Aorta (tissue), 5 donors: ENCODE measurements around the gene HACL1. TPM values are rescaled to one million over a fixed set of nuclear protein-coding genes. Genes with fewer than 3 reads are reported as not detected.

Experiments used
- ATAC-seq: fragments of 200-7000 bp; cut with Tn5 transposase; one replicate; pipeline ENCODE4 v1.9.1; 2022; ENCODE audit warnings: moderate library complexity; ENCODE audit not compliant: low FRiP score
- DNase-seq, 2 donors: peaks; one replicate each; pipeline ENCODE4 v3.0.0-alpha.2; 2020
- H3K27ac ChIP-seq, 2 donors: one replicate each; pipeline ENCODE4 v1.5.1; 2013; ENCODE audit warnings: low read length in 2 of 2, mild to moderate bottlenecking in 2 of 2, moderate library complexity in 2 of 2, control low read depth in 1 of 2, inconsistent platforms in 1 of 2, low read depth in 1 of 2
- H3K27me3 ChIP-seq, 2 donors: one replicate each; pipeline ENCODE4 v1.6.1; 2013; ENCODE audit warnings: control low read depth in 1 of 2, low read length in 1 of 2, mild to moderate bottlenecking in 1 of 2, moderate library complexity in 1 of 2; ENCODE audit not compliant: insufficient read depth in 2 of 2, control insufficient read depth in 1 of 2
- H3K36me3 ChIP-seq, 2 donors: one replicate each; pipeline ENCODE4 v1.6.1; 2013; ENCODE audit warnings: control low read depth in 1 of 2, low read length in 1 of 2, mild to moderate bottlenecking in 1 of 2; ENCODE audit not compliant: insufficient read depth in 2 of 2, control insufficient read depth in 1 of 2
- H3K4me1 ChIP-seq, 2 donors: one replicate each; pipeline ENCODE4 v1.6.1; 2013; ENCODE audit warnings: low read length in 2 of 2, control low read depth in 1 of 2, mild to moderate bottlenecking in 1 of 2, moderate library complexity in 1 of 2; ENCODE audit not compliant: insufficient read depth in 2 of 2, control insufficient read depth in 1 of 2
- H3K4me3 ChIP-seq, 2 donors: one replicate each; pipeline ENCODE4 v1.5.1; 2013; ENCODE audit warnings: low read length in 2 of 2, control low read depth in 1 of 2, mild to moderate bottlenecking in 1 of 2
- H3K9me3 ChIP-seq: one replicate; pipeline ENCODE4 v1.6.1; 2013; ENCODE audit warnings: mild to moderate bottlenecking, low read length; ENCODE audit not compliant: control insufficient read depth
- WGBS, 2 donors: extraction: QIAGEN DNeasy Blood & Tissue Kit; methylation state at CpG; one replicate each; pipeline ENCODE4 v1.1.7; 2013; 5-methylcytosine and 5-hydroxymethylcytosine counted together
- intact Hi-C, 2 donors: fragments of 100-400 bp; cut with DNase I; formaldehyde crosslinking; loops; one replicate each; pipeline versions ENCODE4 v1.14.2 to v1.15.0; 2022
- polyA plus RNA-seq, 2 donors: library from polyadenylated mRNA; stranded (reverse); fragments of 200-250 nt; gene quantifications; one replicate each; pipeline ENCODE4 v1.2.3, GENCODE V29; 2013
- total RNA-seq, 2 donors: library from RNA; stranded (reverse); fragmentation: NEBNext Ultra II Directional; extraction: Animal tissue kit (Norgen Biotek cat#: 25700); gene quantifications; one replicate each; pipeline ENCODE4 v1.2.1, GENCODE V29; 2021
- donor health status: healthy with polysubstance abuse.
- donor health status: Bipolar disorder and iron deficiency.
- donor health status: DM: no; HTN: no; CAD: no.
- donor health status: DM: no; HTN: no; CAD: no.
- donor health status: DM: yes; HTN: yes; CAD: no.

The HACL1 gene
- total and polyA plus RNA-seq, 4 donors, result 13.3 to 27.1 (median 23.3) TPM

GRCh38 chr3:15633159-15633558 is 31.8 kb upstream of the HACL1 start:
- no peak for ATAC-seq
- intact Hi-C loops, result loop anchor here (5.0 to 10.0 kb wide), 4 partner anchors 164 to 614 kb away; partner anchors contain the start of genes ANKRD28 (in 1 of the 2) and GALNT15 (in 1 of the 2)
- no peaks in the 10 kb centered on the region for H3K27me3 ChIP-seq
- DNase-seq, result no peak
- H3K27ac ChIP-seq, result no peak overlapping the region
- H3K9me3 ChIP-seq, result no peaks in the 10 kb centered on the region
- 88 to 91% methylated on average over 5 of the region's 5 CpGs for WGBS, 2 donors
- H3K4me1 ChIP-seq, result peaks cover 0 to 5% of the 10 kb centered on the region in 2 donors
- no peaks in the 10 kb centered on the region for H3K36me3 ChIP-seq
- H3K4me3 ChIP-seq, result no peak overlapping the region

DNA sequence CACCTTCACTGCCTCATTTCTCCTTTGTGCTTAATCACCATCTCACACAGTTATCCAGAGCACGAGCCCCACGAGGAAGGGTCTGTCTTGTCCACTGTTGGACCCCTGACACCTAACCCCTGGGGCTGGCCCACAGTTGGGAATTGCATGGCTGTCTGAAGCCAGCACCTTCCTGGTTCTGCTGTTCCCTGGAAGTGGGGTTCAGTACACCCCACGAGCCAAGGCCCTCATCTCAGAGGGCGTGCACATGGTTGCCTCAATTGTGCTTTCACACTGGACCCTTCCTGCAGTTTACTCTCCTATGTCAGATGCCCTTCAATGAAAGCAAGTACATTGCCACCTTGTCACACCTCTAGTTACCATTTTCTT is 30.8 kb upstream of the HACL1 start:
- no peak overlapping the region for H3K4me3 ChIP-seq
- H3K36me3 ChIP-seq, result no peaks in the 10 kb centered on the region
- intact Hi-C loops, result loop anchor here (5.0 to 10.0 kb wide), 4 partner anchors 165 to 615 kb away; partner anchors contain the start of genes ANKRD28 (in 1 of the 2) and GALNT15 (in 1 of the 2)
- DNase-seq, result no peak
- no peaks in the 10 kb centered on the region for H3K9me3 ChIP-seq
- H3K27ac ChIP-seq, result no peak overlapping the region
- WGBS, 2 donors, result 91 to 97% methylated on average over 4 of the region's 4 CpGs
- ATAC-seq, result no peak
- peaks cover 0 to 5% of the 10 kb centered on the region in 2 donors for H3K4me1 ChIP-seq
- no peaks in the 10 kb centered on the region for H3K27me3 ChIP-seq

GRCh38 chr3:15631426-15632211 is 30.2 kb upstream of the HACL1 start:
- H3K4me3 ChIP-seq, result no peak overlapping the region
- WGBS, 2 donors, result 89% methylated on average over 12 of the region's 12 CpGs
- H3K27me3 ChIP-seq, result no peaks in the 10 kb centered on the region
- DNase-seq (no peak), ATAC-seq (no peak)
- intact Hi-C loops, result loop anchor here (2.0 to 10.0 kb wide), 5 partner anchors 166 to 616 kb away; partner anchors contain the start of genes ANKRD28 (in 1 of the 2) and GALNT15 (in 1 of the 2)
- H3K27ac ChIP-seq, result no peak overlapping the region
- H3K36me3 ChIP-seq, result no peaks in the 10 kb centered on the region
- peaks cover 0 to 5% of the 10 kb centered on the region in 2 donors for H3K4me1 ChIP-seq
- no peaks in the 10 kb centered on the region for H3K9me3 ChIP-seq

- WGBS, 2 donors, result 3 to 5% methylated on average over 8 of the region's 8 CpGs
- Histone ChIP-seq H3K36me3 (no peaks in the 10 kb centered on the region), H3K4me3 (peak overlapping the region; percentile 30 to 46), H3K27ac (no peak overlapping the region), H3K9me3 (no peaks in the 10 kb centered on the region), H3K4me1 (peaks cover 0 to 5% of the 10 kb centered on the region in 2 donors), H3K27me3 (no peaks in the 10 kb centered on the region)
- no peak for ATAC-seq
- DNase-seq, result no peak
- intact Hi-C loops, result loop anchor here (2.0 to 10.0 kb wide), 5 partner anchors 167 to 617 kb away; partner anchors contain the start of genes ANKRD28 (in 1 of the 2) and GALNT15 (in 1 of the 2)
Measured at GRCh38 chr3:15630646-15631350, 29.4 kb upstream of the HACL1 start.

GRCh38 chr3:15629860-15630597 is 28.7 kb upstream of the HACL1 start:
- H3K4me3 ChIP-seq, result peak overlapping the region; percentile 30 to 46
- H3K27ac ChIP-seq, result no peak overlapping the region
- no peaks in the 10 kb centered on the region for H3K9me3 ChIP-seq
- peaks cover 0 to 3% of the 10 kb centered on the region in 2 donors for H3K4me1 ChIP-seq
- DNase-seq (peak in 1 of 2 donors; percentile 56), ATAC-seq (peak; percentile 87)
- WGBS, 2 donors, result 38 to 42% methylated on average over 10 of the region's 10 CpGs
- H3K36me3 ChIP-seq, result no peaks in the 10 kb centered on the region
- H3K27me3 ChIP-seq, result no peaks in the 10 kb centered on the region
- intact Hi-C loops, result loop anchor here (2.0 to 10.0 kb wide), 5 partner anchors 167 to 617 kb away; partner anchors contain the start of genes ANKRD28 (in 1 of the 2) and GALNT15 (in 1 of the 2)

DNA sequence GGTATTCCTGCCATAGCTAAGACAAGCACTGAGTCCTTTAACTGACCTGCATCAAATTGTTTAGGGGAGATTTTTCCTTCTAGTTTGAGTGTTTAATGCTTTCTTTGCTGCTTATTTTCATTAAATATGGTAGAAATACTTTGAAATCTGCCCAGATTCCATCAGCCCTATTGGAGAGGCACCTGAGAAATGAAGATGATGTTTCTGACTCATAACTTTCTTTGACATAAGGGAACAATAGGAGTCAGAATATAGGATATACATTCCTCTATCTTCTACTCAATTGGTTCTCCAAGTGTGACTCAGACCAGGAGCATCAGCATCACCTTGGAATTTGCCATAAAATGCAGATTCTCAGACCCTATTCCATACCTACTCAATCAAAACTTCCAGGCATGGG is 27.6 kb upstream of the HACL1 start:
- Histone ChIP-seq H3K9me3 (no peaks in the 10 kb centered on the region), H3K36me3 (no peaks in the 10 kb centered on the region), H3K27me3 (no peaks in the 10 kb centered on the region), H3K4me1 (no peaks in the 10 kb centered on the region), H3K27ac (no peak overlapping the region), H3K4me3 (no peak overlapping the region)
- intact Hi-C loops, result no loop called here
- no peak for DNase-seq
- ATAC-seq, result no peak

DNA sequence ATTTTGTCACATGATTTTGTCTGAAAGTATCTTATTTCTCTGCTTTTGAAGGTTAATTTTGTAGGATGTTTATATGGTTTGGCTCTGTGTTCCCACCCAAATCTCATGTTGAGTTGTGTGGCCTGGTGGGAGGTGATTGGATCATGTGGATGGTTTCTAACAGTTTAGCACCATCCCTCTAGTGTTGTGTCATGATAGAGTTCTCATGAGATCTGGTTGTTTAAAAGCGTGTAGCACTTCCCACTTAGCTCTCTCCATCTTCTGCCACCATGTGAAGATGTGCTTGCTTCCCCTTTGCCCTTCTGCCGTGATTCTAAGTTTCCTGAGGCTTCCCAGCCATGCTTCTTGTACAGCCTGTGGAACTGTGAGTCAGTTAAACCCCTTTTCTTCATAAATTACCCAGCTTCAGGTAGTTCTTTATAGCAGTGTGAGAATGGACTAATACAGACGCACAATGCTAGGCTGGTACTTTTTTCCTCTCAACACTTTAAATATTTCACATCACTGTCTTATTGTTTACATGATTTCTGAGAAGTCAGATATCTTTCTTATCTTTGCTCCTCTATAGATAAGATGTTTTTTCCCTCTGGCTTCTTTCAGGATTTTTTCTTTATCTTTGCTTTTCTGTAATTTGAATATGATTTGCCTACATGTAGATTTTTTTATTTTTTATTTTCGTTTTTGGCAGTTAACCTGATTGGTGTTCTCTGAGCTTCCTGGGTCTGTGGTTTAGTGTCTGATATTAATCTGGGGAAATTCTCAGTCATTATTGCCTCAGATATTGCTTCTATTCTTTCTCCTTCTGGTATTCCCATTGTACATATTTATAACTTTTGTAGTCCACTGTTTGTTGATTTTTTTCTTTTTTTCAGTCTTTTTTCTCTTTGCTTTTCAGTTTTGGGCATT is 22.4 kb upstream of the HACL1 start:
- Histone ChIP-seq H3K9me3 (no peaks in the 10 kb centered on the region), H3K27me3 (no peaks in the 10 kb centered on the region), H3K4me3 (no peak overlapping the region), H3K4me1 (no peaks in the 10 kb centered on the region), H3K36me3 (no peaks in the 10 kb centered on the region), H3K27ac (no peak overlapping the region)
- intact Hi-C loops, result no loop called here
- no peak for ATAC-seq
- DNase-seq, result no peak
- WGBS, 2 donors, result 72 to 75% methylated on average over 4 of the region's 4 CpGs
